NCI-H1694 (cell line): ENCODE measurements around the gene TTLL12.
"Not testable (repeated sequence)": the region's sequence is repeated elsewhere in the genome, so short reads cannot be mapped to it uniquely, and the experiment has no call there.

Experiments
- DNase-seq: peaks from one replicate; lab custom pipeline; 2025; lab: John Stamatoyannopoulos, UW

TTLL12 gene

GRCh38 chr22:43154887-43155536 is 31.9 kb downstream of the TTLL12 start:
- DNase-seq: no peak

DNA sequence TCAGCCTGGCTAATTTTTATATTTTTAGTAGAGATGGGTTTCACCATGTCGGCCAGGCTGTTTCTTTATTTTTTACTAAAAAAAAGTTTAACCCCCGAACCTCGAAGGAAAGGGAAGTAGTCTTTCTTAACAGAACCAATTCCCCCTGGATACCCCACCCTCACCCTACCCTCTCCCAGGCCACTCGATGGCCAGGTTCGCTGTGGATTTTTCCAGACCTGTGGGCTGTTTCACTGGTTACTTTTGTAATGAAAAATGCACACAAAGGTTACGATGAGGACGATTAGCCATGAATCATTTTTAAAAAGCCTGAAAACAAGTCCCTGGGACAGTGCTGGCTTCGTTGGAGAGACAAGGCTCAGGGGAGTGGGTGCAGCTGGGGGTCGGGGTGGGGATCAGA is 33.0 kb downstream of the TTLL12 start:
- DNase-seq: no peak

DNA sequence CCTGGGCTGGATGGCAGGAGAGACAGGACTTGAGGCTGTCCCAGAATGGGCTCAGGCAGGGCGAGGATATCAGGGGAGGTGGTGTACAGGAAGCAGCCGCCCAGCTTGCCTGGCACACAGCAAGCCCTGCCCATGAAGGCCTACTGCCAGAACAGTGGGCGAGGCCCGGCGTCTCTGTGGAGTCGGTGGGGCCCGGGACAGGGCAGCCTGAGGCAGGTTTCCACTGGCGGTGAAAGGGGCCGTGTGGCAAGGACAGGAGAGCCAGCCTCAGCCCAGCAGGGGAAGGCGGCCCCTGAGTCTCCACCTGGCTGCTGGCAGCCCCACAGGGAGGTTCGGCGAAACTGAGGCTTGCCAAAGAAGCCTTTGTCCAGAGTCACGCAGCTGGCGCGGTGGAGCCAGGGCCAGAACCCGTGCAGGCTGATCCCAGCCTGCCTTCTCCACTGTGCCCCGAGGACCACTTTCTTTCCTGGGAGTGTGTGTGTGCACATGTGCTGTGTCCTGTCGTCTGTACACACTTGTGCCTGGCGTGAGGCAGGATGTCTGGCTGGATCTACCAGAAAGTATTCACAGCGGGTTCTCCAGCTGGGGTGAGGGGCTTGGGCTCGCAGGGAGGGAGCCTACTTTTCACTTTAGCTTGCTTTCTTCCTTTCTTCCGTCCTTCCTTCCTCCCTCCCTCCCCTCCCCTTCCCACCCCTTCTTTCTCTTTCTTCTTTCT is 34.4 kb downstream of the TTLL12 start:
- peak; percentile 33 for DNase-seq

DNA sequence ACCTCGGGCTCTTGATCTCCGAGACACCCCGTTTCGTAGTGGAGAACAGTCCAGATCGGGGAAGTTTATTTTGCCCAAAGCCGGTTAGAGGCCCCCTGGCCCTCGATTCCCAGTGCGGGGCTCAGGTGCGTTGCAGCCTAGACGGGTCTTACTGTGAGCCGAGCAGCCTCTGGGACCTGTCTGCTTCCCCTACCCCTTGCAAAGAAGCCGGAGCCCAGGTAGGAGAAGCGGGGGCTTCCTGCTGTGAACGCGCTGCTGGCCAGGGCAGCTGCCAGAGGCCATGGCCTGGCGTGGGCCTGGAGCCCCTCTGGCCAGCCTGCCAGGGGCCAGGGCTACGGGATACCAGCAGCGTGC is 35.0 kb downstream of the TTLL12 start:
- DNase-seq: no peak

- DNase-seq: no peak
Observed at GRCh38 chr22:43151251-43152002, 35.5 kb downstream of the TTLL12 start, which contains the start of gene TSPO. TSS of gene TSPO (plus strand) at chr22:43151559. CDS start at chr22:43159239, 7,680 bp downstream.

- no peak for DNase-seq
Observed at GRCh38 chr22:43150731-43151206, 36.2 kb downstream of the TTLL12 start.

DNA sequence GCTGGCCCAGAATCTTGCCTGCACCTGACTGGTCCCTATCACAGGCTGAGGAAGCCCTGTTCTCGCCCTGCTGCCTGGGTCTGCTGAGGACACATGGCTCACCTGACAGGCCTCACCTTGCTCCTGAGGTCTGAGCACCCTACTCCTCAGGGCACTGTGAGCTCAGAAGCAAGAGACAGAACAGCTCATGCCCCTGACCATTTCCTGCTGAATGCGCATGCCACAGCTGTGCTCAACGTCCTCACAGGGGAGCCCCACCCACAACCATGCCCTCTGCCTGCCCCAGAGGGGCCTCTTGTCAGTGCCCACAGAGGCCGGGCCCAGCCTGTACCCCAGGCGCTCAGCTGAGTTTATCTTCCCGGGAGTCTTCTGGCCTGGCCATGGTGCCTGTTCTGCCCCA is 38.4 kb downstream of the TTLL12 start:
- DNase-seq: no peak

GRCh38 chr22:43147821-43148220 is 39.1 kb downstream of the TTLL12 start:
- DNase-seq: no peak

DNA sequence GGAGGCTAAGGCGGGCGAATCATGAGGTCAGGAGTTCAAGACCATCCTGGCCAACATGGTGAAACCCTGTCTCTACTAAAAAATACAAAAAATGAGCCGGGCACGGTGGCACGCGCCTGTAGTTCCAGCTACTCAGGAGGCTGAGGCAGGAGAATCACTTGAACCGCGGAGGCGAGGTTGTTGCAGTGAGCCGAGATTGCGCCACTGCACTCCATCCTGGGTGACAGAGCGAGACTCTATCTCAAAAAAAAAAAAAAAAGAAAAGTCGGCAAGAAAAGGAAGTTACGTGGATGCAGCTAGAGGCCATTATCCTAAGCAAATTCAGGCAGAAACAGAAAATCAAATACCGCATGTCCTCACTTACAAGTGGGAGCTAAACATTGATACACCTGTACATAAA is 40.6 kb downstream of the TTLL12 start:
- DNase-seq: not testable (repeated sequence)

DNA sequence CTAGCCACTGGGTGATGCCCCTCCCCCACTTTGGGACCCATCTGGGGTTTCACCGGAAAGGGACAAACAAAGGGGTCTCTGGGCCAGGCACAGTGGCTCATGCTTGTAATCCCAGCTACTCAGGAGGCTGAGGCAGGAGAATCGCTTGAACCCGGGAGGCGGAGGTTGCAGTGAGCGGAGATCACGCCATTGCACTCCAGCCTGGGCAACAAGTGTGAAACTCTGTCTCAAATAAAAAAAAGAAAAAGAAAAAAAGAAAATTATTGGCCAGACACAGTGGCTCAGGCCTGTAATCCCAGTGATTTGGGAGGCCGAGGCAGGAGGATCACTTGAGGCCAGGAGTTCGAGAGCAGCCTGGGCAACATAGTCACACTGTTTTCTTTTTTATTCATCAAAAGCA is 41.6 kb downstream of the TTLL12 start:
- not testable (repeated sequence) for DNase-seq

- no peak for DNase-seq
Observed at GRCh38 chr22:43144949-43145348, 42.0 kb downstream of the TTLL12 start.

GRCh38 chr22:43142880-43143562 is 43.9 kb downstream of the TTLL12 start, which contains the start of gene MCAT:
TSS of gene MCAT (minus strand) at chr22:43143398. CDS start at chr22:43143348, 50 bp downstream.
- DNase-seq: peak; percentile 56

GRCh38 chr22:43136801-43137200 is 50.1 kb downstream of the TTLL12 start:
- DNase-seq: no peak

GRCh38 chr22:43136255-43136654 is 50.7 kb downstream of the TTLL12 start:
- DNase-seq: peak; percentile 27

GRCh38 chr22:43135565-43135964 is 51.4 kb downstream of the TTLL12 start:
- DNase-seq: no peak

- no peak for DNase-seq
Observed at GRCh38 chr22:43134553-43134952, 52.4 kb downstream of the TTLL12 start.

DNA sequence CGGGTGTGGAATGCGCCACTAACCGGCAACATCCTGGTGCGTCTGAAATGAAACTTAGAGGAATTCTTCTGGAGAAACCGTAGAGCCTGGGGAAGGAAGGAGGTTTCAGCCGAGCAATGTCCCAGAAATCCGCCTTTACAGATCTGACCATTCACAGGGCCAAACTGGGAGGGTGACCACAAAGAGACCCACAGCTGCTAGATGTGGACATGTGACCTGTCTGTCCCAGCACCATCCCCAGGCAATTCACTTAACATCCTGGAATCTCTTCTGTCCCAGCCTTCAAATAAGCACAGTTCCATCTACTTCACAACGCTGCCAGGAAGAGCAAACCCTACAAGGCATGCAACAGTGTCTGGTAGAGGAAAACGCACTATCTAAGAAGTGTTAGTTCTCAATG is 53.5 kb downstream of the TTLL12 start:
- DNase-seq: no peak

DNA sequence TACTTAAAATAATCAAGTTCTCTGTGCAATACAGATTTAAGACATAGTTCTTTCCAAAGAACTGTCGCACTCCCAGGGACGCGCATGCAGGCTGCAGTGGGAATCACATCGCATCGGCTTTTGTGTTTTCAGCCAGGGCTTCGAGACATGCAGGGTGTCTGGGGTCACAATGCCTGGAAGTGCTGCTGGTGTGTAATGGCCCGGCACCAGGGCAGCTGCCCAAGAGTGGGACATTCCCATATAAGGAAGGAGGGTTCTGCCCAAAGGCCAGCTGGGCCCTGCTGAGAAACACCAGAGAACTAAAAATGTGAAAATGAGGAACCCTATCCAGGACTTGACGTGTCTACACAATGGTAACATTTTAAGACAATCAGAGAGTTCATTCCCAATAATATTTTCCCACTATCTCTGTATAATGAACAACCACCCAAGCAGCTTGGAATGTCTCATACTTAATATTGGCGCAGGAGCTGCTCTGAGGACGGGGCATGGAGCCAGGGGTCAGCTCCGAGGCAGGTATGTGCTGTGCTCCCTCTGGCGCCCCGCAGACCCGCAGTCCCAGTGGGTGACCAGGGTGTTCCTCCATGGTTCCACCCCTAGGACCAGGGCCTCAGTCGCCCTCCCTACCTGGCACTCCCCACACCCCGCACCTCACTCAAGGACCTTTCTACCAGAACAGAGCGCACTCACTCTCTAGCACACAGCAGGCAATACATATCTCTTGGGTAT is 55.0 kb downstream of the TTLL12 start:
- no peak for DNase-seq

DNA sequence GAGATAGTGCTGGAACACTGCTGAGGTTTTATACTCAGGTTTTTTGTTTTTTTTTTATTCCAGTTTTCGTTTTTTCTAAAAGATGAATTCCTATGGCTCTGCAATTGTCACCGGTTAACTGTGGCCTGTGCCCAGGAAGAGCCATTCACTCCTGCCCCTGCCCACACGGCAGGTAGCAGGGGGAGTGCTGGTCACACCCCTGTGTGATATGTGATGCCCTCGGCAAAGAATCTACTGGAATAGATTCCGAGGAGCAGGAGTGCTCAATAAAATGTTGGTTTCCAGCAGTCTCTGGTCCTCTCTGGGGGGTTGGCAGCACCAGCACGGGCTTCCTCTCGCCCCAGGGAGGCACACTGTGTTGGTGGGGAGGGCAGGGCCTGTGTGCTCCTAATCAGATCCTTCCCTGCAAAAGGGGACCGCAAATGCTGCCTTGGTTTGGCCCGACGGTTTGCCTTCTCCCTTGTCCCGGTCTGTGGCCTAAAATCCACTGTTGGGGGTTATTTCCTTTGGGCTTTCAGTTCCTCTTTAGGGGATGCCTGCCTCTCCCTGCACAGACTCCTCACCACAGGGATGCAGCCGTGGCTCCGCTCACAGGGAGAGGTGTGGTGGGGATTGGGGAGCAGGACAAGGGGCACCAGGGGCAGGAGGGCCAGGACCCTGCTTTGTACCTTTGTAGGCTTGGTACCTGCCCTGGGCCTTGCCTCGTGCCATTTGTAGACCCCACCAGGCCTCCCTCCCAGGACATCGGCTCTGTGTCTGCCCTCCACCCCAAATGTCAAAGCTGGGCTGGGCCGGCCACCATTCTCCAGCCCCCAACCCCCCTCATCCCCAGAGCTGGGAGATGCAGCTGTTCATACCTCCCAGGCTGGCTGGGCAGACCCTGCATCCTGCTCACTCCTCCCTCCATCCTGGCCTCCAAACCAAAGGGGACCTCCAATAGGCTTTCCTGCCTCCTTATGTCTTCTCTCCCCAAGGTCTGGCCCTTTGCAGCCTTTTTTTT is 57.2 kb downstream of the TTLL12 start:
- no peak for DNase-seq

- no peak for DNase-seq
Observed at GRCh38 chr22:43128928-43129424, 58.0 kb downstream of the TTLL12 start.
